ENCODE measurements around the gene AXIN2.

- TF ChIP-seq CREB1 (IDR thresholded peaks at IDR 0.05; ENCODE audit: low read depth) (no peak), TCF12 (IDR thresholded peaks at IDR 0.05; ENCODE audit: low read depth, low read length) (no peak), YBX1 (IDR thresholded peaks at IDR 0.05) (no peak), CTCF (IDR thresholded peaks at IDR 0.05 in 2 of 3, conservative IDR thresholded peaks at IDR 0.05 in 1 of 3; ENCODE audit: control insufficient read depth in 2 of 3, extremely low read depth in 1 of 3, insufficient read depth in 1 of 3, low read depth in 3 of 3, low read length in 3 of 3) (no peak), POLR2AphosphoS5 (IDR thresholded peaks at IDR 0.05; ENCODE audit: low read length) (no peak), NFIC (IDR thresholded peaks at IDR 0.05; ENCODE audit: low read depth, low read length) (no peak), POLR2A (IDR thresholded peaks at IDR 0.05; ENCODE audit: low read depth, low read length) (no peak), SPI1 (IDR thresholded peaks at IDR 0.05; ENCODE audit: borderline replicate concordance, insufficient read depth, low read depth, low read length) (no peak)
Observed at GRCh38 chr17:65550075-65550662, 11.3 kb downstream of the AXIN2 start.
